Measurements from ENCODE around the gene ZNF618.

DNA sequence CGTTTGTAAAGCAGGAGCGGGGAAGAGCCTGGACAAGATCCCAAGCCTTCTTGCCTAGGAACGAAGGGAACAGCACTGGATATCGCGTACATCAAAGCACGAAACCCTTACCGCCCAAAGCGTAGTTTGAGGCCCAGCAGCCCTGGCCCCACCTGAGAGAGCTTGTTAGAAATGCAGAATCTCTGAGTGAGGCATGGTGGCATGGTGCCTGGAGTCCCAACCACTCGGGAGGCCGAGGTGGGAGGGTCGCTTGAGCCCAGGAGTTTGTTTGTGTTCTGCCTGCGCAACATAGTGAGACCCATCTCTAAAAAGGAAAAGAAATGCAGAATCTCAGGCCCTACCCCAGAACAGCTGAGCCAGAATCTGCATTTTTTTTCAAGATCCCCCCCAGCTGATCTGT lies 111.4 kb downstream of the ZNF618 start:
- TF ChIP-seq, protein P1, sequence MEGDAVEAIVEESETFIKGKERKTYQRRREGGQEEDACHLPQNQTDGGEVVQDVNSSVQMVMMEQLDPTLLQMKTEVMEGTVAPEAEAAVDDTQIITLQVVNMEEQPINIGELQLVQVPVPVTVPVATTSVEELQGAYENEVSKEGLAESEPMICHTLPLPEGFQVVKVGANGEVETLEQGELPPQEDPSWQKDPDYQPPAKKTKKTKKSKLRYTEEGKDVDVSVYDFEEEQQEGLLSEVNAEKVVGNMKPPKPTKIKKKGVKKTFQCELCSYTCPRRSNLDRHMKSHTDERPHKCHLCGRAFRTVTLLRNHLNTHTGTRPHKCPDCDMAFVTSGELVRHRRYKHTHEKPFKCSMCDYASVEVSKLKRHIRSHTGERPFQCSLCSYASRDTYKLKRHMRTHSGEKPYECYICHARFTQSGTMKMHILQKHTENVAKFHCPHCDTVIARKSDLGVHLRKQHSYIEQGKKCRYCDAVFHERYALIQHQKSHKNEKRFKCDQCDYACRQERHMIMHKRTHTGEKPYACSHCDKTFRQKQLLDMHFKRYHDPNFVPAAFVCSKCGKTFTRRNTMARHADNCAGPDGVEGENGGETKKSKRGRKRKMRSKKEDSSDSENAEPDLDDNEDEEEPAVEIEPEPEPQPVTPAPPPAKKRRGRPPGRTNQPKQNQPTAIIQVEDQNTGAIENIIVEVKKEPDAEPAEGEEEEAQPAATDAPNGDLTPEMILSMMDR (IDR thresholded peaks at IDR 0.05), result no peak
- no peak for TF ChIP-seq POLR2A (IDR thresholded peaks at IDR 0.05)

All from esophagus squamous epithelium (tissue), 4 donors.